Adrenal gland (tissue), 5 donors: ENCODE data around the gene ACBD6.

Experiments
- CTCF ChIP-seq, 6 experiments: fragments of 450-650 bp in 4 of 6; fragments of 200-600 bp in 2 of 6; sonication (generic) in 1 of 6; IDR thresholded peaks; 1 replicate in 5 of 6; 2 replicates in 1 of 6; pipeline versions ENCODE4 v1.5.1 to v1.8.0; 2016 to 2021; ENCODE audit warnings: antibody characterized with exemption in 6 of 6, mild to moderate bottlenecking in 2 of 6, moderate library complexity in 1 of 6
- POLR2A ChIP-seq, 2 donors: fragments of 450-650 bp; IDR thresholded peaks; one replicate each; pipeline ENCODE4 v1.6.1; 2017; ENCODE audit warnings: antibody characterized with exemption in 2 of 2, mild to moderate bottlenecking in 2 of 2, moderate library complexity in 1 of 2
- donor health status: DM: no; HTN: no; CAD: no.

GRCh38 chr1:180500689-180501088 lies 1.7 kb downstream of the ACBD6 start:
- TF ChIP-seq CTCF (IDR thresholded peaks at IDR 0.05) (no peak), POLR2A (IDR thresholded peaks at IDR 0.05) (no peak)
